Liver (tissue), 9 donors: ENCODE measurements around the gene KBTBD13. TPM values are rescaled to one million over a fixed set of nuclear protein-coding genes. Genes with fewer than 3 reads are reported as not detected.

Source experiments
- DNase-seq: peaks from one replicate; pipeline ENCODE4 v3.0.0-alpha.2; 2017; ENCODE audit warnings: low spot score
- H3K27ac ChIP-seq, 2 donors: one replicate each; pipeline ENCODE4 v1.7.0; 2013; ENCODE audit warnings: inconsistent platforms in 2 of 2, low read length in 2 of 2, control low read depth in 1 of 2, low read depth in 1 of 2, mild to moderate bottlenecking in 1 of 2
- H3K27me3 ChIP-seq, 4 donors: one replicate each; pipeline versions ENCODE4 v1.6.1 to v1.7.0; 2013; ENCODE audit warnings: low read length in 3 of 4, inconsistent platforms in 1 of 4, mild to moderate bottlenecking in 1 of 4, moderate library complexity in 1 of 4; ENCODE audit not compliant: control insufficient read depth in 4 of 4, insufficient read depth in 4 of 4
- H3K36me3 ChIP-seq, 4 donors: one replicate each; pipeline versions ENCODE4 v1.6.1 to v1.7.0; 2013; ENCODE audit warnings: low read length in 3 of 4, mild to moderate bottlenecking in 3 of 4, low read depth in 1 of 4, moderate library complexity in 1 of 4; ENCODE audit not compliant: control insufficient read depth in 4 of 4, insufficient read depth in 3 of 4
- H3K4me1 ChIP-seq, 4 donors: one replicate each; pipeline versions ENCODE4 v1.6.1 to v1.7.0; 2013; ENCODE audit warnings: low read length in 3 of 4, mild to moderate bottlenecking in 3 of 4, moderate library complexity in 1 of 4; ENCODE audit not compliant: control insufficient read depth in 4 of 4, insufficient read depth in 4 of 4
- H3K4me3 ChIP-seq, 3 donors: one replicate each; pipeline versions ENCODE4 v1.6.1 to v1.7.0; 2013; ENCODE audit warnings: low read length in 3 of 3, control low read depth in 1 of 3, low read depth in 1 of 3, mild to moderate bottlenecking in 1 of 3
- H3K9ac ChIP-seq, 2 donors: one replicate each; pipeline ENCODE4 v1.7.0; 2013; ENCODE audit warnings: low read length in 2 of 2, mild to moderate bottlenecking in 2 of 2, moderate library complexity in 2 of 2, control low read depth in 1 of 2, low read depth in 1 of 2
- H3K9me3 ChIP-seq, 4 donors: one replicate each; pipeline versions ENCODE4 v1.6.1 to v1.7.0; 2013; ENCODE audit warnings: low read length in 3 of 4; ENCODE audit not compliant: control insufficient read depth in 4 of 4
- CTCF ChIP-seq: fragments of 150-350 bp; IDR thresholded peaks from 2 replicates; pipeline ENCODE4 v1.5.1; 2017; ENCODE audit warnings: improper control_type of control experiment, low read depth, low read length; ENCODE audit not compliant: missing input control
- EGR1 ChIP-seq, 2 donors: IDR thresholded peaks; 2 replicates each; pipeline ENCODE4 v1.6.1; 2016 to 2018; ENCODE audit warnings: antibody characterized with exemption in 2 of 2, low read depth in 2 of 2
- FOXA1 ChIP-seq: IDR thresholded peaks from 2 replicates; pipeline ENCODE4 v1.6.1; 2016; ENCODE audit warnings: antibody characterized with exemption
- FOXA2 ChIP-seq: IDR thresholded peaks from 2 replicates; pipeline ENCODE4 v1.6.1; 2016; ENCODE audit warnings: antibody characterized with exemption
- GABPA ChIP-seq, 2 donors: IDR thresholded peaks in 1 of 2; conservative IDR thresholded peaks in 1 of 2; 2 replicates each; pipeline ENCODE4 v1.6.1; 2016; ENCODE audit warnings: antibody characterized with exemption in 2 of 2, mild to moderate bottlenecking in 1 of 2, moderate library complexity in 1 of 2
- HNF4A ChIP-seq, 2 donors: conservative IDR thresholded peaks; 2 replicates each; pipeline ENCODE4 v1.6.1; 2016; ENCODE audit warnings: antibody characterized with exemption in 2 of 2, mild to moderate bottlenecking in 2 of 2
- HNF4G ChIP-seq: IDR thresholded peaks from 2 replicates; pipeline ENCODE4 v1.6.1; 2016; ENCODE audit warnings: antibody characterized with exemption
- JUND ChIP-seq, 2 donors: IDR thresholded peaks; 2 replicates each; pipeline ENCODE4 v1.6.1; 2016; ENCODE audit warnings: antibody characterized with exemption in 2 of 2
- NR2F2 ChIP-seq: IDR thresholded peaks from 2 replicates; pipeline ENCODE4 v1.6.1; 2016; ENCODE audit warnings: antibody characterized with exemption
- RAD21 ChIP-seq, 2 donors: IDR thresholded peaks; 2 replicates each; pipeline ENCODE4 v1.6.1; 2016; ENCODE audit warnings: antibody characterized with exemption in 2 of 2, mild to moderate bottlenecking in 2 of 2
- RXRA ChIP-seq, 2 donors: IDR thresholded peaks; 2 replicates each; pipeline ENCODE4 v1.6.1; 2017 to 2018; ENCODE audit warnings: antibody characterized with exemption in 2 of 2, mild to moderate bottlenecking in 1 of 2
- SP1 ChIP-seq: IDR thresholded peaks from 2 replicates; pipeline ENCODE4 v1.6.1; 2018; ENCODE audit warnings: antibody characterized with exemption, mild to moderate bottlenecking
- TAF1 ChIP-seq: conservative IDR thresholded peaks from 2 replicates; pipeline ENCODE4 v1.6.1; 2016; ENCODE audit warnings: antibody characterized with exemption, mild to moderate bottlenecking
- YY1 ChIP-seq: IDR thresholded peaks from 2 replicates; pipeline ENCODE4 v1.6.1; 2016; ENCODE audit warnings: antibody characterized with exemption, mild to moderate bottlenecking
- ZBTB33 ChIP-seq: IDR thresholded peaks from 2 replicates; pipeline ENCODE4 v1.6.1; 2016; ENCODE audit warnings: antibody characterized with exemption
- WGBS: extraction: QIAGEN DNeasy Blood & Tissue Kit; methylation state at CpG from one replicate; pipeline ENCODE4 v1.1.7; 2013; 5-methylcytosine and 5-hydroxymethylcytosine counted together
- polyA plus RNA-seq, 2 donors: library from polyadenylated mRNA; stranded (reverse) in 1 of 2; unstranded in 1 of 2; fragments of 200-250 nt in 1 of 2; fragments of >200 nt in 1 of 2; fragmentation: Nextera tagmentation in 1 of 2; extraction: Ambion mirVana in 1 of 2; gene quantifications; one replicate each; pipeline versions ENCODE4 v1.2.1 to v1.2.3, GENCODE V29; 2013 to 2015
- total RNA-seq, 2 donors: library from RNA; depleted of rRNA; stranded (reverse); fragments of >200 nt; gene quantifications; one replicate each; pipeline ENCODE4 v1.2.3, GENCODE V29; 2014
- TF ChIP-seq, protein P1 (sequence below): IDR thresholded peaks from 2 replicates; pipeline ENCODE4 v1.6.1; 2016; ENCODE audit warnings: antibody characterized with exemption
- donor health status: healthy.
- donor health status: healthy.
- donor health status: healthy.
- donor health status: healthy.
- donor health status: healthy.

KBTBD13 gene
- total and polyA plus RNA-seq, 4 donors: not detected

DNA sequence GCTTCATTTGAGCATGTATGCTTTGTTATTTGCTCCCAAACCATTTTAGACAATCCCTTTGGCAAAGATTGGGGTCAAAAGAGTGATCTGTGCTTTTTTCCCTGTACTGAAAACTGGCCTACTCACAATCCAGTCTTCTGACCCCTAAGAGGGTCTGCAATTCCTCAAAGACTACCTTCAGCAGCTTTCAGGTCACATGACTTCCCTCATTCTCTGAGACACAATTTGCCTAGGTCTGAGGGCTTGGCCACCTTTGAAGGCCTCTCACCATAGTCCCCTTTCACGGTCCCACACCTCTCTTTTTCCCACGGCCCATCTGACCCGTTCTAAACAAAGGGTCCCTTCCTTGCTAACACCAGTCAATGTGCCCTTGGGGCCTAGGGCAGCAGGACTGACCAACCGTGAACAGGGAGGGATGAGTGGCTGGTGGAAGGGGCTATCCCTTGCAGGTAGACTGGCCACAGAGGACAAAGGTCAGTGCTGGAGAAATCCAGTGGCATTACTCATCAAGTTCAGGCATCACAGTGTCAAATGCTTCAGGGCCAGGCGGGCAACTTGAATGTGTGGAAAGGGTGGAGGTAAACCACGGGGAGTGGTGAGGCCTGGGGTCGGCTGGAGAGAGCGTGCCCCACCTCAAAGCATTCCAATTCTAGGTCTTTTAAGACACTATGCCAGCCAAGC is 19.5 kb upstream of the KBTBD13 start:
- peaks cover 0 to 11% (median 10%) of the 10 kb centered on the region in 4 donors for H3K4me1 ChIP-seq
- H3K36me3 ChIP-seq: no peaks in the 10 kb centered on the region
- H3K27ac ChIP-seq: no peak overlapping the region
- H3K27me3 ChIP-seq: no peaks in the 10 kb centered on the region
- WGBS: 79% methylated on average over 8 of the region's 8 CpGs
- no peaks in the 10 kb centered on the region for H3K9me3 ChIP-seq
- TF ChIP-seq NR2F2 (no peak), TAF1 (no peak), GABPA (IDR thresholded peaks at IDR 0.05 in 1 of 2, conservative IDR thresholded peaks at IDR 0.05 in 1 of 2) (no peak), HNF4G (peak; percentile 57), RAD21 (IDR thresholded peaks at IDR 0.05) (no peak), FOXA2 (no peak), YY1 (no peak), ZBTB33 (no peak), EGR1 (IDR thresholded peaks at IDR 0.05; ENCODE audit: low read depth in 2 of 2) (no peak), RXRA (IDR thresholded peaks at IDR 0.05) (peak; percentile 37 to 77), CTCF (no peak), HNF4A (conservative IDR thresholded peaks at IDR 0.05) (peak; percentile 83 to 92), FOXA1 (no peak), SP1 (peak; percentile 72), JUND (IDR thresholded peaks at IDR 0.05) (peak in 1 of 2 donors; percentile 78)
- TF ChIP-seq, protein P1, sequence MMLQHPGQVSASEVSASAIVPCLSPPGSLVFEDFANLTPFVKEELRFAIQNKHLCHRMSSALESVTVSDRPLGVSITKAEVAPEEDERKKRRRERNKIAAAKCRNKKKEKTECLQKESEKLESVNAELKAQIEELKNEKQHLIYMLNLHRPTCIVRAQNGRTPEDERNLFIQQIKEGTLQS: peak; percentile 63
- no peak overlapping the region for H3K4me3 ChIP-seq
- DNase-seq: no peak
- H3K9ac ChIP-seq: no peak overlapping the region

DNA sequence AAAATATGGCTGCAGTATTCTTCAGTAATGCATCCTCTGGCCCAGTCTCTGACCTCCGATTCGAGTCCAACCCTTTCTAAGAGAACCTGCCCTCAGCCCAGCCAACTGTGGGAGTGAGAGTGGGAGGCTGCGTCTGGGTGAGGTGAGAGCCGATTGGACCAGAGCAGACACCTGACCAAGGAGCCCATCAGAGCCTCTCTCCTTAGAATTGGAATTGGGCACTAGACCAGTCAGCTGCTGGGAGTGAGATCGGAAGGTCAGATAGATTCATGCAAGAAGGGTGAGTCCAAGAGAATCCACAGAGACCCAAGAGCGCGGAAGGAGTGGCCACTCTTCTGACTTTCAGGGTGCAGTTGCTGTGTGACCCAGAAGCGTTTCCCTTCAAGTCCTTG is 19.0 kb upstream of the KBTBD13 start:
- Histone ChIP-seq H3K36me3 (no peaks in the 10 kb centered on the region), H3K27ac (no peak overlapping the region), H3K27me3 (no peaks in the 10 kb centered on the region), H3K4me3 (no peak overlapping the region), H3K4me1 (peaks cover 0 to 11% (median 10%) of the 10 kb centered on the region in 4 donors), H3K9me3 (no peaks in the 10 kb centered on the region), H3K9ac (no peak overlapping the region)
- DNase-seq: no peak
- TF ChIP-seq, protein P1: no peak
- TF ChIP-seq SP1: no peak
- no peak for TF ChIP-seq ZBTB33
- no peak for TF ChIP-seq TAF1
- no peak for TF ChIP-seq FOXA2
- TF ChIP-seq GABPA (IDR thresholded peaks at IDR 0.05 in 1 of 2, conservative IDR thresholded peaks at IDR 0.05 in 1 of 2): no peak
- no peak for TF ChIP-seq YY1
- no peak for TF ChIP-seq JUND (IDR thresholded peaks at IDR 0.05)
- TF ChIP-seq EGR1 (IDR thresholded peaks at IDR 0.05; ENCODE audit: low read depth in 2 of 2): no peak
- no peak for TF ChIP-seq FOXA1
- no peak for TF ChIP-seq HNF4A (conservative IDR thresholded peaks at IDR 0.05)
- no peak for TF ChIP-seq NR2F2
- no peak for TF ChIP-seq CTCF
- WGBS: 95% methylated on average over 8 of the region's 8 CpGs
